H1 (cell line): ENCODE data around the gene NUP98. TPM values are rescaled to one million over a fixed set of nuclear protein-coding genes. Genes with fewer than 3 reads are reported as not detected.
A peak's percentile ranks its signal among the peaks of the same experiment; 100 is the strongest.

Experiments used
- CTCF ChIA-PET: fragments of 300-600 bp; sonication (Branson Sonifier 250); formaldehyde crosslinking; loops from one replicate; lab custom pipeline; 2021; ENCODE audit not compliant: partially characterized antibody; lab: Charles Lee
- POLR2A ChIA-PET: fragments of 300-600 bp; sonication (Branson Sonifier 250); formaldehyde crosslinking; loops from one replicate; lab custom pipeline; 2021; ENCODE audit warnings: inconsistent platforms; ENCODE audit not compliant: partially characterized antibody; lab: Charles Lee
- DNase-seq, 2 experiments: peaks; one replicate each; pipeline versions ENCODE4 v3.0.0 to v3.0.0-alpha.2; 2010 to 2022; ENCODE audit warnings: low spot score in 2 of 2, low read depth in 1 of 2, mixed read lengths in 1 of 2
- FAIRE-seq: peaks from 2 replicates; lab custom pipeline; 2011; peaks lifted over from hg19 to GRCh38; lab: Jason Lieb, UNC
- H2AFZ ChIP-seq: 2 replicates; pipeline ENCODE4 v1.8.1; 2012; ENCODE audit warnings: low read length, inconsistent platforms
- H2AK5ac ChIP-seq: 2 replicates; pipeline ENCODE4 v1.6.1; 2013; ENCODE audit warnings: low read depth, low read length
- H2BK120ac ChIP-seq: replicated peaks from 2 replicates; pipeline ENCODE3; 2013; ENCODE audit warnings: low read depth, low read length, inconsistent platforms
- H2BK12ac ChIP-seq: 2 replicates; pipeline ENCODE4 v1.6.1; 2013; ENCODE audit warnings: low read depth, low read length
- H2BK15ac ChIP-seq: 2 replicates; pipeline ENCODE4 v1.6.1; 2013; ENCODE audit warnings: low read length
- H2BK20ac ChIP-seq: 2 replicates; pipeline ENCODE4 v1.6.1; 2013; ENCODE audit warnings: low read length
- H2BK5ac ChIP-seq: 2 replicates; pipeline ENCODE4 v1.6.1; 2013; ENCODE audit warnings: low read depth, low read length
- H3K14ac ChIP-seq: 2 replicates; pipeline ENCODE4 v1.6.1; 2013; ENCODE audit warnings: inconsistent platforms; ENCODE audit not compliant: insufficient read length
- H3K18ac ChIP-seq: 2 replicates; pipeline ENCODE4 v1.6.1; 2013; ENCODE audit warnings: low read length; ENCODE audit errors: extremely low read depth
- H3K23ac ChIP-seq: 2 replicates; pipeline ENCODE4 v1.6.1; 2013; ENCODE audit warnings: inconsistent platforms; ENCODE audit not compliant: insufficient read length
- H3K23me2 ChIP-seq: 2 replicates; pipeline ENCODE4 v1.6.1; 2013; ENCODE audit warnings: low read depth, low read length
- H3K27ac ChIP-seq: 2 replicates; pipeline ENCODE4 v1.6.1; 2011; ENCODE audit warnings: low read depth, low read length, inconsistent platforms
- H3K27me3 ChIP-seq, 4 experiments: replicated peaks in 1 of 4; 1 replicate in 1 of 4; 2 replicates in 3 of 4; pipeline versions ENCODE4 v1.6.1 to v1.8.1; 2011 to 2013; ENCODE audit warnings: low read length in 3 of 4, mild to moderate bottlenecking in 3 of 4, inconsistent platforms in 2 of 4, mixed read lengths in 2 of 4, moderate library complexity in 1 of 4; ENCODE audit not compliant: control insufficient read depth in 3 of 4, insufficient read depth in 3 of 4; ENCODE audit errors: extremely low read depth in 1 of 4
- H3K36me3 ChIP-seq, 4 experiments: 2 replicates each; pipeline versions ENCODE4 v1.6.1 to v1.8.1; 2011 to 2013; ENCODE audit warnings: mild to moderate bottlenecking in 4 of 4, low read length in 3 of 4, moderate library complexity in 2 of 4, control low read depth in 1 of 4, inconsistent platforms in 1 of 4; ENCODE audit not compliant: insufficient read depth in 4 of 4, control insufficient read depth in 2 of 4
- H3K4ac ChIP-seq: replicated peaks from 2 replicates; pipeline ENCODE3; 2013; ENCODE audit warnings: low read length, low read depth, mixed read lengths, inconsistent platforms; ENCODE audit not compliant: insufficient read length
- H3K4me1 ChIP-seq, 4 experiments: replicated peaks in 1 of 4; 1 replicate in 1 of 4; 2 replicates in 3 of 4; pipeline versions ENCODE4 v1.6.1 to v1.8.1; 2011 to 2013; ENCODE audit warnings: low read length in 3 of 4, inconsistent platforms in 2 of 4, mixed read lengths in 1 of 4; ENCODE audit not compliant: insufficient read depth in 4 of 4, control insufficient read depth in 3 of 4
- H3K4me2 ChIP-seq, 2 experiments: 2 replicates each; pipeline versions ENCODE4 v1.6.1 to v1.8.1; 2011 to 2013; ENCODE audit warnings: low read depth in 2 of 2, low read length in 2 of 2, control low read depth in 1 of 2, inconsistent platforms in 1 of 2, mild to moderate bottlenecking in 1 of 2; ENCODE audit not compliant: insufficient read depth in 1 of 2
- H3K4me3 ChIP-seq, 4 experiments: fragments of 200-600, 300-600 bp in 1 of 4; sonication (generic), shearing (Covaris generic), sonication (Bioruptor Twin) in 1 of 4; 2 replicates each; pipeline versions ENCODE4 v1.5.1 to v1.8.1; 2011 to 2016; ENCODE audit warnings: low read length in 4 of 4, low read depth in 3 of 4, control low read depth in 2 of 4, inconsistent platforms in 2 of 4, mild to moderate bottlenecking in 2 of 4, mixed read lengths in 1 of 4, moderate library complexity in 1 of 4; ENCODE audit not compliant: insufficient read depth in 2 of 4; ENCODE audit errors: extremely low read depth in 1 of 4
- H3K56ac ChIP-seq: replicated peaks from 2 replicates; pipeline ENCODE3; 2013; ENCODE audit warnings: low read depth, mild to moderate bottlenecking, mixed read lengths, low read length, inconsistent platforms; ENCODE audit not compliant: insufficient read length
- H3K79me1 ChIP-seq: 2 replicates; pipeline ENCODE4 v1.6.1; 2013; ENCODE audit warnings: low read depth, low read length, control low read depth
- H3K79me2 ChIP-seq, 2 experiments: 2 replicates each; pipeline versions ENCODE4 v1.6.1 to v1.8.1; 2012 to 2013; ENCODE audit warnings: low read length in 2 of 2, mild to moderate bottlenecking in 2 of 2, inconsistent platforms in 1 of 2; ENCODE audit not compliant: insufficient read depth in 2 of 2, control insufficient read depth in 1 of 2
- H3K9ac ChIP-seq, 4 experiments: replicated peaks in 1 of 4; 1 replicate in 1 of 4; 2 replicates in 3 of 4; pipeline versions ENCODE4 v1.6.1 to v1.8.1; 2011 to 2013; ENCODE audit warnings: low read depth in 3 of 4, low read length in 3 of 4, control low read depth in 2 of 4, mild to moderate bottlenecking in 2 of 4, moderate library complexity in 2 of 4, inconsistent platforms in 1 of 4; ENCODE audit errors: extremely low read depth in 1 of 4
- H3K9me3 ChIP-seq, 2 experiments: 2 replicates each; pipeline versions ENCODE4 v1.6.1 to v1.8.1; 2012 to 2013; ENCODE audit warnings: mild to moderate bottlenecking in 2 of 2, moderate library complexity in 2 of 2, control low read depth in 1 of 2, inconsistent platforms in 1 of 2, low read depth in 1 of 2, low read length in 1 of 2, mixed read lengths in 1 of 2; ENCODE audit not compliant: insufficient read depth in 2 of 2
- H4K20me1 ChIP-seq, 2 experiments: replicated peaks in 1 of 2; 2 replicates each; pipeline versions ENCODE3 to v1.8.1; 2011 to 2013; ENCODE audit warnings: inconsistent platforms in 2 of 2, low read length in 2 of 2, mild to moderate bottlenecking in 1 of 2; ENCODE audit not compliant: insufficient read depth in 2 of 2, control insufficient read depth in 1 of 2
- H4K5ac ChIP-seq: 2 replicates; pipeline ENCODE4 v1.6.1; 2013; ENCODE audit warnings: low read length, low read depth, mixed read lengths, inconsistent platforms; ENCODE audit not compliant: insufficient read length
- H4K8ac ChIP-seq: 2 replicates; pipeline ENCODE4 v1.8.0; 2013; ENCODE audit warnings: mild to moderate bottlenecking, moderate library complexity, low read length, inconsistent platforms; ENCODE audit not compliant: insufficient read depth; ENCODE audit errors: extremely low read depth
- H4K91ac ChIP-seq: replicated peaks from 2 replicates; pipeline ENCODE3; 2013; ENCODE audit warnings: low read length, mixed read lengths, inconsistent platforms; ENCODE audit not compliant: insufficient read length
- WGBS, 2 experiments: shearing (Covaris generic) in 1 of 2; methylation state at CpG; one replicate each; pipeline versions ENCODE4 v1.1.6 to v1.1.7; 2013 to 2015; ENCODE audit warnings: low lambda C conversion rate in 2 of 2, mixed read lengths in 2 of 2, inconsistent platforms in 1 of 2, low coverage in 1 of 2, missing lambda C conversion rate in 1 of 2; ENCODE audit not compliant: insufficient replicate concordance in 2 of 2, insufficient coverage in 1 of 2, insufficient read length in 1 of 2; ENCODE audit errors: extremely low coverage in 1 of 2, missing lambda C conversion rate in 1 of 2; 5-methylcytosine and 5-hydroxymethylcytosine counted together
- polyA plus RNA-seq, 7 experiments: library from polyadenylated mRNA; depleted of rRNA in 3 of 7; stranded (reverse) in 5 of 7; unstranded in 2 of 7; fragments of >200 nt in 5 of 7; fragments of 200-250 nt in 2 of 7; gene quantifications; 1 replicate in 5 of 7; 2 replicates in 1 of 7; 4 replicates in 1 of 7; pipeline versions ENCODE4 v1.2.1 to v1.2.3, GENCODE V29; 2011 to 2013; ENCODE audit warnings: missing spikeins in 2 of 7, mixed read lengths in 2 of 7
- total RNA-seq: library from RNA; stranded (reverse); fragmentation: NEBNext Ultra II Directional; extraction: Animal tissue kit (Norgen Biotek cat#: 25700); gene quantifications from 2 replicates; pipeline ENCODE4 v1.2.1, GENCODE V29; 2021
- TF ChIP-seq, protein P1 (sequence below): IDR thresholded peaks from 2 replicates; pipeline ENCODE4 v1.6.1; 2012; ENCODE audit warnings: inconsistent platforms
- TF ChIP-seq, protein P2 (sequence below): IDR thresholded peaks from 2 replicates; pipeline ENCODE4 v1.6.1; 2011; ENCODE audit warnings: low read length, improper control_type of control experiment

NUP98 gene
- total and polyA plus RNA-seq, 2 of the 8 experiments (the other 6 are each of a cell fraction or from before 2014, with no cell fraction given): 98.6 to 261 TPM

DNA sequence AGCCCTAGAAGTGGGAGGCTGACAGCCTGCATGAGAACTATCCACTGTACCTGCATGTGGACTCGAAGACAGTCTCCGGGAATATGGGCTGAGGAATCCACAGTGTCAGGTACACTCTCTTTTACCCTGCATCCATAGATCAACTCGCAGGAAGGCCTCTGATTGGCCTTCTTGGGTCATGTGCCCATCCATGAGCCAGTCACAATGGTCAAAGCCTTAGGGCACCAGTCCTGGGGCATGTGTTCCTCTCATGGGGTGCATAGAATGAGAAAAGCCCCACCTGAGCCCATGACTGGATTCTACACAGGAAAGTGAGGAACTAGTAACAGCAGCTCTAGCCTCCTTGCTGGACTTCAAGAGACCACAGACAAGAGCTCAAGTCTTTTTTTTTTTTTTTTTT, 141.8 kb downstream of the NUP98 start:
- H2AK5ac ChIP-seq: no peak overlapping the region
- DNase-seq (no peak), FAIRE-seq (no peak)
- H3K79me1 ChIP-seq: no peaks in the 10 kb centered on the region
- H3K27ac ChIP-seq: no peak overlapping the region
- no peaks in the 10 kb centered on the region for H3K4me1 ChIP-seq
- H2AFZ ChIP-seq: 0 out of 2 replicates have a peak overlapping the region, but pooled peaks have one; percentile 85
- no peak overlapping the region for H4K91ac ChIP-seq
- H2BK20ac ChIP-seq: no peak overlapping the region
- H4K5ac ChIP-seq: no peak overlapping the region
- no peak overlapping the region for H2BK12ac ChIP-seq
- TF ChIP-seq, protein P1, sequence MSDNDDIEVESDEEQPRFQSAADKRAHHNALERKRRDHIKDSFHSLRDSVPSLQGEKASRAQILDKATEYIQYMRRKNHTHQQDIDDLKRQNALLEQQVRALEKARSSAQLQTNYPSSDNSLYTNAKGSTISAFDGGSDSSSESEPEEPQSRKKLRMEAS: no peak
- TF ChIP-seq, protein P2, sequence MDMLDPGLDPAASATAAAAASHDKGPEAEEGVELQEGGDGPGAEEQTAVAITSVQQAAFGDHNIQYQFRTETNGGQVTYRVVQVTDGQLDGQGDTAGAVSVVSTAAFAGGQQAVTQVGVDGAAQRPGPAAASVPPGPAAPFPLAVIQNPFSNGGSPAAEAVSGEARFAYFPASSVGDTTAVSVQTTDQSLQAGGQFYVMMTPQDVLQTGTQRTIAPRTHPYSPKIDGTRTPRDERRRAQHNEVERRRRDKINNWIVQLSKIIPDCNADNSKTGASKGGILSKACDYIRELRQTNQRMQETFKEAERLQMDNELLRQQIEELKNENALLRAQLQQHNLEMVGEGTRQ: peak; percentile 54; the same call in 1 of the 2 replicates
- H3K23ac ChIP-seq: no peak overlapping the region
- no peaks in the 10 kb centered on the region for H3K36me3 ChIP-seq
- no peak overlapping the region for H3K56ac ChIP-seq
- ChIA-PET POLR2A (interaction anchor here (1.3 kb wide), 1 partner anchor 17 kb away, joined by 3 read pairs; no protein-coding TSS in a partner anchor), CTCF (interaction anchor here (0.9 to 1.2 kb wide), 2 partner anchors 9 to 26 kb away, joined by 3 read pairs; no protein-coding TSS in a partner anchor)
- H2BK120ac ChIP-seq: no peak overlapping the region
- no peak overlapping the region for H4K8ac ChIP-seq
- no peak overlapping the region for H3K4me2 ChIP-seq
- H4K20me1 ChIP-seq: no peaks in the 10 kb centered on the region
- H3K4ac ChIP-seq: no peak overlapping the region
- H2BK15ac ChIP-seq: no peak overlapping the region
- no peak overlapping the region for H3K18ac ChIP-seq
- H3K4me3 ChIP-seq: no peak overlapping the region
- no peak overlapping the region for H3K9ac ChIP-seq
- H3K79me2 ChIP-seq: no peaks in the 10 kb centered on the region
- H3K27me3 ChIP-seq: peaks cover 0 to 3% (median 0%) of the 10 kb centered on the region in 4 experiments; a peak in 1 of 7 replicates
- no peaks in the 10 kb centered on the region for H3K9me3 ChIP-seq
- no peak overlapping the region for H3K14ac ChIP-seq
- no peak overlapping the region for H2BK5ac ChIP-seq
- WGBS, 2 experiments: 89% methylated on average over 3 of the region's 3 CpGs; no CpG with 5 or more reads in 1 of the 2 experiments
- no peaks in the 10 kb centered on the region for H3K23me2 ChIP-seq
